ENCODE results near the gene S100A3.

- TF ChIP-seq CTCF (IDR thresholded peaks at IDR 0.05; ENCODE audit: borderline replicate concordance, extremely low read depth, low read length, poor library complexity, severe bottlenecking) (no peak), EZH2 (IDR thresholded peaks at IDR 0.05; ENCODE audit: borderline replicate concordance, low read depth, low read length, severe bottlenecking) (no peak)
Observed at GRCh38 chr1:153585006-153585405, 35.9 kb upstream of the S100A3 start.

All from DND-41 (cell line).